ENCODE measurements around the gene CCBE1.
"Not testable (repeated sequence)": the region's sequence is repeated elsewhere in the genome, so short reads cannot be mapped to it uniquely, and the experiment has no call there.

The CCBE1 gene

DNA sequence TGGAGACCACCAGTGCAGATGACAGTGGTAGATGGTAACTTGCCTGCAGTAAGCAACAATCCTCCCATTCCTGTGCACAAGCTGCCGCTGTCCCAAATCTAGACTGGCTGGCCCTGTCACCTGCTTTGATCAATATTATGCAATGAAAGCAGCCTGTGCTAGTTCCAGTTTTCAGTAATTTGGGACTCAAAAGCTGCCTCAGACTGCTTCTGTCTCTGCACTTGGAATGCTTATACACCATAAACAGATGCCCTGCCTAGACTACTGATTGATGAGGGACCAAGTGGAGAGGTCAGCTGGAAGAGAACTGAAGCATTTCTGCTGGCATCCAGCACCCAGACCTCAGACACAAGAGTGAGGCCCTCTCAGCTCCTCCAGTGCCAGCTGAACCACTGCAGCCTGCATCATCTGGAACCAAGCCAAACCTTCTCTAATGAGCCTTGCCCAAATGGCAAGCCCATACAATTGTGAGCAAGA is 24.9 kb downstream of the CCBE1 start:
- no peak for DNase-seq (ENCODE audit: low read depth)
- TF ChIP-seq, protein P1, sequence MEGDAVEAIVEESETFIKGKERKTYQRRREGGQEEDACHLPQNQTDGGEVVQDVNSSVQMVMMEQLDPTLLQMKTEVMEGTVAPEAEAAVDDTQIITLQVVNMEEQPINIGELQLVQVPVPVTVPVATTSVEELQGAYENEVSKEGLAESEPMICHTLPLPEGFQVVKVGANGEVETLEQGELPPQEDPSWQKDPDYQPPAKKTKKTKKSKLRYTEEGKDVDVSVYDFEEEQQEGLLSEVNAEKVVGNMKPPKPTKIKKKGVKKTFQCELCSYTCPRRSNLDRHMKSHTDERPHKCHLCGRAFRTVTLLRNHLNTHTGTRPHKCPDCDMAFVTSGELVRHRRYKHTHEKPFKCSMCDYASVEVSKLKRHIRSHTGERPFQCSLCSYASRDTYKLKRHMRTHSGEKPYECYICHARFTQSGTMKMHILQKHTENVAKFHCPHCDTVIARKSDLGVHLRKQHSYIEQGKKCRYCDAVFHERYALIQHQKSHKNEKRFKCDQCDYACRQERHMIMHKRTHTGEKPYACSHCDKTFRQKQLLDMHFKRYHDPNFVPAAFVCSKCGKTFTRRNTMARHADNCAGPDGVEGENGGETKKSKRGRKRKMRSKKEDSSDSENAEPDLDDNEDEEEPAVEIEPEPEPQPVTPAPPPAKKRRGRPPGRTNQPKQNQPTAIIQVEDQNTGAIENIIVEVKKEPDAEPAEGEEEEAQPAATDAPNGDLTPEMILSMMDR (conservative IDR thresholded peaks at IDR 0.05; ENCODE audit: low read depth, low read length), result no peak
- H3K4me3 ChIP-seq (ENCODE audit: low read length), result no peak overlapping the region

DNA sequence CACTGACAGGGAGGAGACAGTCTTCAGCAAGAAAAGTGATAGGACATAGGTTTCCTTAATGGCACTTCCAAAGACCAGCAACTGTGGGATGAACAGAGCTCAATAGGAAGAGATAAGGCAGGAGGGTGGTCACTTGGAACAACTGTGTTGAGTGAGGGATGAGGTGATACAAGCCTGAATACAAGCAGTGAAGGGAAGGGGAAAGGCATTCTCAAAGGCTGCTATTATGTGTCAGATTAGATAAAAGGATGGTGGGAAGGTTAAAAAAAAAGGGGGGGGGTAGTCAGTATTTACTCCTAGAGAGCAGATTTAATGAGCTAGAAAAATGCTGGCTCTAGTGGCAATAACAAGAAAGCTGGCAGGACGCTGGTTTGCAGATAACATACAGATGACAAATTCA is 25.7 kb downstream of the CCBE1 start:
- TF ChIP-seq, protein P1 (conservative IDR thresholded peaks at IDR 0.05; ENCODE audit: low read depth, low read length), result no peak
- DNase-seq (ENCODE audit: low read depth), result no peak

DNA sequence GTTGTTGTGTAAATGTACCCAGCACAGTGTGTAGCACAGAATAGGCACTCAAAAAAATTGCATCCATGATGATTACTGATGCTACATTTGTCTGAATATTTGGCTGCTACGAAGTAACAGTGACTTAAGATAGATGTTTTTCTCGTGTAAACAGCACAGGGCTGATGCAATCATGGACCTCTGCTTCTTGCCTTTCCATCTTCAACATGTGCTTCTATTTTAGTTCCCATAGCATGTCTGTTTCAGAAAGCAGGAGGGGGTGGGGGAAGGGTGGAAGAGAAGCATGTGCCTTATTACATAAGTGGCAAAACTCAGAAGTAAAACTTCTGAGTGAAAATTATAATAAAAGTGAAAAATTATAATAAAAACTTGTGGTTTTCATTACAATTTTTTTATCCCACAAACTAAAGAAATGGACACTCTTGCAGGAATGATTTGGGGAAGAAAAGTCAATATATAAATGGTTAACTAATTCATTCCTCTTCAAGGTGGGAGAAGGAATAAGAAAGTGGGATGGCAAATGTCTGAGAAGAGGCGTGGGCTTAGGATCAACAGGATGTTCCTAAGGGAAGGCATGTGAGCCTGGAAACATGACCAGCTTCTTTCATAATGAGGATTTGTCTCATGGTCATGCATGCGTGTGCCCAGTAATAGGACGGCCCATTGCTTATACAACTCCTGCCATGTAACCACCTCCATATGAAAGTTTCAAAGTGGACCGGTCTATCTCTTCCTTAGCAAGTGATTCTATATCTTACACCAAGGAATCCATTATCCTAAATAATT is 27.2 kb downstream of the CCBE1 start:
- TF ChIP-seq, protein P1 (conservative IDR thresholded peaks at IDR 0.05; ENCODE audit: low read depth, low read length), result no peak
- DNase-seq (ENCODE audit: low read depth), result no peak
- H3K4me3 ChIP-seq (ENCODE audit: low read length), result no peak overlapping the region

More for the DNA sequence above, 25.7 kb downstream of the CCBE1 start:
- H3K4me3 ChIP-seq (ENCODE audit: low read length), result no peak overlapping the region

DNA sequence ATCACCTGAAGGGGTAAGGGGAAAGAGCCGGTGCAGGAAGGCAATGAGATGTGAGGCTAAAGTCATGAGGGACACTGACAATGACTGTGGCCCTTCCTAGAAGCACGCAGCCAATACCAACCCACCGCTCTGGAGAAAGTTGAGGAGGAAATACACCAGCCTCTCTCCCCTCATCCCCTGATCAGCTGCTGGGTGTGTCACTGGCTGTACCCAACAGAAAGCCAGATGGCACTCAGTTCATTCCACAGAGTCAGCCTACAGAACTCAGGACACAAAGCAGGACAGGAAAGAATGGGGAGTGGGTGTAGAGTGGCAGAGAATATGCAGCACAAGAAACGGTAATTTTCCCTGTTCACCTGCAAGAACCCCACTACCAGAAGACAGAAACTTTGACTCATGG is 29.7 kb downstream of the CCBE1 start:
- no peak for DNase-seq (ENCODE audit: low read depth)
- H3K4me3 ChIP-seq (ENCODE audit: low read length), result no peak overlapping the region
- TF ChIP-seq, protein P1 (conservative IDR thresholded peaks at IDR 0.05; ENCODE audit: low read depth, low read length), result no peak

DNA sequence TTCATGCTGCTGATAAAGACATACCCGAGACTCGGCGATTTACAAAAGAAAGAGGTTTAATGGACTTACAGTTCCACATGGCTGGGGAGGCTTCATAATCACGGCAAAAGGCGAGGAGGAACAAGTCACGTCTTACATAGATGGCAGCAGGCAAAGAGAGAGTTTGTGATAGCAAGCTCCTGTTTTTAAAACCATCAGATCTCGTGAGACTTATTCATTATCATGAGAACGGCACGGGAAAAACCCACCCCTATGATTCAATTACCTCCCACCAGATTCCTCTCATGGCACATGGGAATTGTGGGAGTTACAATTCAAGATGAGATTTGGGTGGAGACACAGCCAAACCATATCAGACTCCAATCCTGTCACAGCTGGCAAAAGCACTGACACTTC is 31.2 kb downstream of the CCBE1 start:
- not testable (repeated sequence) for H3K4me3 ChIP-seq (ENCODE audit: low read length)

DNA sequence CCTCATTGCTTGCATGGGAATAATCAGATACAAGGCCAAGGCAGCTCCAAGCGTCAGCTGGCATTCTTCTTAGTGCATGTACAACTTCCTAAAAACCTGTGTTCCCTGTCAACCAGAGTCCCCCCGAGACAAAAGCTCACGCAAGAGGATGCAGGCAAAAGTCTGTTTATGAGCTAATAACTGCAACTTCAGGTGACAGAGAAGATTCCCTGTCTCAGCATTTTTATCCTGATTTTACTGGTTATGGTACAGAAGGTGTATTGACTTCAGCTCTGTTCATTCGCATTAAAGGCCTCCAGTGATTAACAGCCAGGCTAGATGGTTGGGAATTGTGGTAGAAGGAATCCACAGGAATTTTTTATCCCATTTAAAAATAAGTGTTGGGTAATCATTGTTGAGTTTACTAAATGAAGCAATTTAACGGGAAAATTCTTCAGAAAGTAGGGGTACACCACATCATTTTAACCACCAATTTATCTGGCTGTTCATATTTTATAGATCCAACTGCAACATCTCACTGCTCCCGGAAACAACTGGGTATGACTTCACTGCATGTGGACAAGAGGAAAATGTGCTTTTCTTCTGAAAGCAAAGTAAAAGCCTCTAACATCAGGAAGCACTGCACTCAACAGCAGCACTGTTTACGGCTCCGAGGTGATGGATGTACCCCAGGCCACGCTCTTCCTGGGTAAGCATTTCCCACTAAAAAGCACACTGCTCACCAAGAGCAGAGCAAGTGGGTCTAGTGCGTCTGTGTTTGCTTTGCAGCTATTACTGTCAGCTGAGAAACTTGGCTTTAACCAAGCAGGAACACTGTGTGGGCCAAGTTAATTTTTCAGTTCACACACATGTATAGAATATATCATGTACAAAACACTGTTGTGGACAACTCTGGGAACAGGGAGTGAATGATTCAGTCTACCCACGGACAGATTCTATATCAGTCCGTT is 31.9 kb downstream of the CCBE1 start:
- H3K4me3 ChIP-seq (ENCODE audit: low read length), result no peak overlapping the region
- DNase-seq (ENCODE audit: low read depth), result no peak
- TF ChIP-seq, protein P1 (conservative IDR thresholded peaks at IDR 0.05; ENCODE audit: low read depth, low read length), result no peak

More for the DNA sequence above, 31.2 kb downstream of the CCBE1 start:
- not testable (repeated sequence) for DNase-seq (ENCODE audit: low read depth)

DNA sequence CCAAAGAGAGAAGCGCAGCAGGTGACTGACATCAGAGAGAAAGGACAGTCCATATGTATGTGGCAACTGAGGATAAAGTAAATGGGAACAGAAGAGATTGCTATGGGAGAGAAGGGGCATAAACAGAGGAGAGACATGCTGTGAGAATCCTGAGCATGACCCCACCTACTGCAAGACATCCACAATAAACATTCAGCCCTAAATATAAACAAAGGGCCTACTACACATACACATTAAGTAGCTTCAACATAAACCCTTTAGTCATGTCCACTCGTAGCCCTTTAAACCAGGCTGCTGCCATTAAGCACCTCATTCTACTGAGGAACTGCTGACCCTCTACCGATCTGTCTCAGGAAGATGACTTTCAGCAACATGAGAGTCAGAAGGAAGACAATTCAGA is 32.9 kb downstream of the CCBE1 start:
- no peak overlapping the region for H3K4me3 ChIP-seq (ENCODE audit: low read length)
- TF ChIP-seq, protein P1 (conservative IDR thresholded peaks at IDR 0.05; ENCODE audit: low read depth, low read length), result no peak
- DNase-seq (ENCODE audit: low read depth), result no peak
